ENCODE measurements around the gene NCKIPSD.
"Not testable (repeated sequence)": the region's sequence is repeated elsewhere in the genome, so short reads cannot be mapped to it uniquely, and the experiment has no call there.

Gene NCKIPSD

GRCh38 chr3:48685603-48686511, at the start of gene NCKIPSD:
Gene NCKIPSD (minus strand): TSS chr3:48685915. CDS start chr3:48685807, 108 bp downstream.
- TF ChIP-seq, protein P1, sequence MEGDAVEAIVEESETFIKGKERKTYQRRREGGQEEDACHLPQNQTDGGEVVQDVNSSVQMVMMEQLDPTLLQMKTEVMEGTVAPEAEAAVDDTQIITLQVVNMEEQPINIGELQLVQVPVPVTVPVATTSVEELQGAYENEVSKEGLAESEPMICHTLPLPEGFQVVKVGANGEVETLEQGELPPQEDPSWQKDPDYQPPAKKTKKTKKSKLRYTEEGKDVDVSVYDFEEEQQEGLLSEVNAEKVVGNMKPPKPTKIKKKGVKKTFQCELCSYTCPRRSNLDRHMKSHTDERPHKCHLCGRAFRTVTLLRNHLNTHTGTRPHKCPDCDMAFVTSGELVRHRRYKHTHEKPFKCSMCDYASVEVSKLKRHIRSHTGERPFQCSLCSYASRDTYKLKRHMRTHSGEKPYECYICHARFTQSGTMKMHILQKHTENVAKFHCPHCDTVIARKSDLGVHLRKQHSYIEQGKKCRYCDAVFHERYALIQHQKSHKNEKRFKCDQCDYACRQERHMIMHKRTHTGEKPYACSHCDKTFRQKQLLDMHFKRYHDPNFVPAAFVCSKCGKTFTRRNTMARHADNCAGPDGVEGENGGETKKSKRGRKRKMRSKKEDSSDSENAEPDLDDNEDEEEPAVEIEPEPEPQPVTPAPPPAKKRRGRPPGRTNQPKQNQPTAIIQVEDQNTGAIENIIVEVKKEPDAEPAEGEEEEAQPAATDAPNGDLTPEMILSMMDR (conservative IDR thresholded peaks at IDR 0.05), result peak; percentile 97
- H3K27ac ChIP-seq, result peak within 1 kb of the TSS; percentile 91

DNA sequence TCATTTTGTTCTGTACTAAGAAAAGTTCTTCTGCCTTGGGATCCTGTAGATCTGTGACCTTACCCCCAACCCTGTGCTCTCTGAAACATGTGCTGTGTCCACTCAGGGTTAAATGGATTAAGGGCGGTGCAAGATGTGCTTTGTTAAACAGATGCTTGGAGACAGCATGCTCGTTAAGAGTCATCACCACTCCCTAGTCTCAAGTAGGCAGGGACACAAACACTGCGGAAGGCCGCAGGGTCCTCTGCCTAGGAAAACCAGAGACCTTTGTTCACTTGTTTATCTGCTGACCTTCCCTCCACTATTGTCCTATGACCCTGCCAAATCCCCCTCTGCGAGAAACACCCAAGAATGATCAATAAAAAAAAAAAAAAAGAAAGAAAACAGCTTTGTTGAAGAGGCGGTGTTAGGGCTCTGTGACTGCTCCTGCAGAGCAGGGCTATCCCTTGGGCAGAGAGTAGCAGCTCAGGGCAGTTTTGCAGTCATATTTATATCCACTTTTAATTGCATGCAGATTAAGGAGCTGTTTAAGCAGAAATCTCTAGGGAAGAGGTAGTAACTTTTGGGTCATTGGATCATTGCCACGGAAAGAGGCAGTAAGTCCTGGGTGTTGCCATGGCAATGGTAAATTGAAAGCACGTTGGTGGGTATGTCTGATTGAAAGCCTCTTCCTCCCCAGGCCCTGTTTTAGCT, 49.5 kb upstream of the NCKIPSD start:
- peak overlapping the region; percentile 63 for H3K27ac ChIP-seq

DNA sequence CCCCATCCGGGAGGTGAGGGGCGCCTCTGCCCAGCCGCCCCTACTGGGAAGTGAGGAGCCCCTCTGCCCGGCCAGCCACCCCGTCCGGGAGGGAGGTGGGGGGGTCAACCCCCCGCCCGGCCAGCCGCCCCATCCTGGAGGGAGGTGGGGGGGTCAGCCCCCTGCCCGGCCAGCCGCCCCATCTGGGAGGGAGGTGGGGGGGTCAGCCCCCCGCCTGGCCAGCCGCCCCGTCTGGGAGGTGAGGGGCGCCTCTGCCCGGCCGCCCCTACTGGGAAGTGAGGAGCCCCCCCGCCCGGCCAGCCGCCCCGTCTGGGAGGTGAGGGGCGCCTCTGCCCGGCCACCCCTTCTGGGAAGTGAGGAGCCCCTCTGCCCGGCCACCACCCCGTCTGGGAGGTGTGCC, 48.8 kb upstream of the NCKIPSD start:
- H3K27ac ChIP-seq, result peak overlapping the region; percentile 63

- not testable (repeated sequence) for H3K27ac ChIP-seq
Observed at GRCh38 chr3:48733752-48734518, 48.2 kb upstream of the NCKIPSD start.

- TF ChIP-seq, protein P1 (conservative IDR thresholded peaks at IDR 0.05), result no peak
- no peak overlapping the region for H3K27ac ChIP-seq
Observed at GRCh38 chr3:48727511-48727910, 41.8 kb upstream of the NCKIPSD start.

GRCh38 chr3:48725185-48725855, 39.6 kb upstream of the NCKIPSD start:
- H3K27ac ChIP-seq, result not testable (repeated sequence)

GRCh38 chr3:48723725-48724124, 38.0 kb upstream of the NCKIPSD start:
- TF ChIP-seq, protein P1 (conservative IDR thresholded peaks at IDR 0.05), result no peak
- H3K27ac ChIP-seq, result peak overlapping the region; percentile 46

DNA sequence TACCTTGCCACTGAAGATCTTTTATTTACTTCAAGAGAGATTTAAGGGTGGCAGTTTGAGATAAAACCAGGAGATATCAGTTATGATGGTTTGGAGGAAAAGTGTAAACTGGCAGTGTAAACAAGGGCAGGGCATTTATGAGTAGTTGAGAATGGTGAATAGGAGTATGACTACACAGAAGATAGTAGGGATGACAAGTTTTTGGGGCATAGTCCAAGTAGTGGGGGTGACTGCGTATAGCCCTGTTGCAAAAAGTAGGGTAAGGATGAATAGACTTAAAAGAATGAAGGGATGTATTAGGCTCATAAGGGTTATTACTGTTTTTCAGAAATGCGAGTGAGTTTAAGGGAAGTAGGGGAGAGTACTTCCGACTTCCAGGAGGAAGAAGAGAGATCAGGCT, 37.6 kb upstream of the NCKIPSD start:
- peak overlapping the region; percentile 46 for H3K27ac ChIP-seq

- peak within 1 kb of the TSS; percentile 94 for H3K27ac ChIP-seq
- TF ChIP-seq, protein P1 (conservative IDR thresholded peaks at IDR 0.05), result no peak
Observed at GRCh38 chr3:48716982-48717746, 31.4 kb upstream of the NCKIPSD start, which contains the start of gene IP6K2. Gene IP6K2 (minus strand): TSS chr3:48717221. CDS start chr3:48695291, 21,930 bp downstream.

Data from VCaP (cell line).